Stimulated activated naive CD8-positive, alpha-beta T cell treated with anti-CD3 and anti-CD28 coated beads, Interleukin-15, Interleukin-2, amounts not matched to agents 100 U/mL and 50 U/mL, for 24 hours (primary cell): ENCODE results near the gene LHFPL4.
"Not testable (repeated sequence)": the region's sequence is repeated elsewhere in the genome, so short reads cannot be mapped to it uniquely, and the experiment has no call there.

Experiments
- ATAC-seq: fragments of 150-1000 bp; cut with Tn5 transposase; one replicate; pipeline ENCODE4 v1.10.0; 2021
- DNase-seq: peaks from one replicate; pipeline ENCODE4 v3.0.0; 2021

LHFPL4 gene

DNA sequence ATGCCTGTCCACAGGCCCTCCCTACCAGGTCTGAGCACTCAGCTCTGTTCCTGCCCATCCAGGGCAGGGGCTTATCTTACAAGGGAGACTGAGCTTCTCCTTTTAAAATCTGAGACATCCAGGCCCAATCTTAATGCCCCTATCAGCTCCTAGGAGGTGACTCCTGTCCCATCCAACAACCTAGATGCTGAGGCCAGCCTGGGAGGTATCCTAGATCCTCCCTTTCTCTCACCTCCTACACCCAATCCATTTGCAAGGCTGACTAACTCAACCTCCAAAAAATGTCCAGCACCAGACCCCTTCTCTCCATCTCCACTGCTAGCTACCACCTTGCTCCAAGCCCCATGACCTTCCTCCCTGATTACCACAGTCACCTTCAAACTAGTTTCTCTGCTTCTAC is 17.4 kb downstream of the LHFPL4 start:
- DNase-seq (no peak), ATAC-seq (no peak)

DNA sequence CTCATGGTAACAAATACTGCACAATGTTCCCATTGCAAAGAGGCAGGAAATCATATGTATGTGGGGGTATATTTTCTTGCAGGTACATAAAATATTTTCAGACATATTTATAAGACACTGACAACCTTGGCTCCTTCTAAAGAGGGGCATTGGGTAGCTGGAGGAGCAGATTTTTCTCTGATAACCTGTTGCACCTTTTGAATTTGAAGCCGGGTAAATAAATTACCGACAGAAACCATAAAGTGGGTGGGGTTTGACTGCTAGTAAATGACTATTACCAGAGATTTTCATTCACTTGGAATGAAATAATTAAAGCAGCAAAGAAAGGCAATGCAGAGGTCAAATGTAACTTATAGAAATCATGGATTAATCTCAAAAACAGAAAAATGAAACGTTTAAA is 19.2 kb downstream of the LHFPL4 start:
- ATAC-seq (no peak), DNase-seq (no peak)

DNA sequence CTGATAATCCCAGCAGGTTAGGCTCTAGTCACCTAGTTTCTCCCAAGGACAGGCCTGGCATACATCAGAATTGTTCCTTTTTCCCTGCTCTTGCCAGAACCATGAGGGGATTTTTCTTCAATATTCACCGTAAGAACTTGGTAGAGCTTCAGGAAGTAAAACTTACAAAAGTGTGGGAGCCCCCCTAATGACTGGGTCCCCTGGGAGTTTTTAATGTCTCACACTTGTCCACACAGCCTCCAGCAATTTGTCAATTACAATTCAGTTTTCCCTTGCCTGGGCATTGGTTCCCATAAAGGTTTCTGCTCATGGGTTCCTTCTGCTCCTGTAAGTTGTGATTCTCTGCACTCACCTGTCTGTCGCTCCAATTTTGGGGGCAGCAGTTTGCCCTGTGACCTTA is 28.5 kb downstream of the LHFPL4 start:
- no peak for ATAC-seq
- DNase-seq: no peak

DNA sequence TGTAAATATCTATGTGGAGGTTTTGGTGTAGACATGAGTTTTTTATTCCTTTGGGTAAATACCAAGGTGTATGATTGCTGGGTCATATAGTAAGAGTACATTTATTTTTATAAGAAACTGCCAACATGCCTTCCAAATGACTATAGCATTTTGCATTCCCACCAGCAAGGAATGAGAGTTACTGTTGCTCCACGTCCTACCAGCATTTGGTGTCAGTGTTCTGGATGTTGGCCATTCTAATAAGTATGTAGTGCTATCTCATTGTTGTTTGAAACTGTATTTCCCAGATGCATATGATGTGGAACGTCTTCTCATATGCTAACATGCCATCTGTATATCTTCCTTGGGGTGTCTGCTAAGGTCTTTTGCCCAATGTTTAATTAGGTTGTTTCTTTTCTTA is 38.7 kb downstream of the LHFPL4 start:
- ATAC-seq (no peak), DNase-seq (no peak)

DNA sequence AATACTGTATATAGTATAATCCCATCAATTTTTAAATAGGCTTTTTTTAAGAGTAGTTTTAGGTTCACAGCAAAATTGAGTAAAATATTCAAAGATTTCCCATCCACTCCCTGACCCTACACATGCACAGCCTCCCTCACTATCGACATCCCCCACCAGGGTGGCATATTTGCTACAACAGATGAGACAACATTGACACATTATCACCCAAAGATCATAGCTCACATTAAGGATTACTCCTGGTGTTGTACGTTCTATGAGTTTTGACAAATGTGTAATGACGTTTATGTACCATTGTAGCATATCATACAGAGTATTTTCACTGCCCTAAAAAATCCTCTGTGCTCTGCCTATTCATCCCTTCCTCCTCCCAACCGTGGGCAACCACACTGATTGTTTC is 39.3 kb downstream of the LHFPL4 start:
- DNase-seq (no peak), ATAC-seq (no peak)

DNA sequence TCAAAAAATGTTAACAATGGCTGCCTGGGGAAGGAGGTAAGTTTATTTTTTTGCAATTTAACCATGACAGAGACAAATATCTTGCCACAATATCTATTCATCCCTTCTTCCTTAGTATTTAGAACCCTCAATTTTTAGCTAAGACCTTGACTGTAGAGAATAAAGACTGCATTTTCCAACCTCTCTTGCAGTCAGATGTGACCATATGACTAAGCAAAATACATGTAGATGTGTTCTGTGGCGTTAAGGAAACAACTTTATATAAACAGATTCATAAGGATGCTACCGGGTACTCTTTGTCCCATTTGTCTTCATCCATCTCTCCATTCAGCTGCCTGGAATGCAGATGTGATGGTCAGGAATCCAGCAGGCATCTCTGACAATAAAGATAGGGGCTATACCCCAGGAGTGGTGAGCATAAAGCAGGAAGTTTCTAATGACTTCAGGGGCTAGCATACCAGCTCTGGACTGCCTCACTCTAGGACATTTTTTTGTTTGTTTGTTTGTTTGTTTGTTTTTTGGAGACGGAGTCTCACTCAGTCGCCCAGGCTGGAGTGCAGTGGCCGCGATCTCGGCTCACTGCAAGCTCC is 41.1 kb downstream of the LHFPL4 start:
- no peak for ATAC-seq
- no peak for DNase-seq

DNA sequence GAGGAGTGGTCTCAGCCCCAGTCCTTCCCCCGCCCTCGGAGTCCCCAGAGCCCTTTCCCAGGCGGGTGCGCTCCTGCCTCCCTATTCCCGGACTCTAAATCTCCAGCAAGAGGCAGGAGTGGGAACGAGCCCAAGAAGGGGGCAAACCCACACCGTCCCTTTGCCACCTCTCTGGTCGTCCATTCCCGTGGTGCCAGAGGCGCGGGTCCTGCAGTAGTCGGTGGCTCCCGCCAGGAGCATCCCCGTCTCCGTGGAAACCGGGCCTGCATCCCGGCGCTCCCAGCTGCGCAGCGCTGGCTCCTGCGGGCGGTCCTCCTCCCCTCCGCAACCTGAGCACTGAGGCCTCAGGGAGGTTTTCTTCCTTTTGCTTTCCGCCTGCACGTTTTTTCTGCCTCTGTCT is 44.8 kb downstream of the LHFPL4 start:
- DNase-seq: no peak

DNA sequence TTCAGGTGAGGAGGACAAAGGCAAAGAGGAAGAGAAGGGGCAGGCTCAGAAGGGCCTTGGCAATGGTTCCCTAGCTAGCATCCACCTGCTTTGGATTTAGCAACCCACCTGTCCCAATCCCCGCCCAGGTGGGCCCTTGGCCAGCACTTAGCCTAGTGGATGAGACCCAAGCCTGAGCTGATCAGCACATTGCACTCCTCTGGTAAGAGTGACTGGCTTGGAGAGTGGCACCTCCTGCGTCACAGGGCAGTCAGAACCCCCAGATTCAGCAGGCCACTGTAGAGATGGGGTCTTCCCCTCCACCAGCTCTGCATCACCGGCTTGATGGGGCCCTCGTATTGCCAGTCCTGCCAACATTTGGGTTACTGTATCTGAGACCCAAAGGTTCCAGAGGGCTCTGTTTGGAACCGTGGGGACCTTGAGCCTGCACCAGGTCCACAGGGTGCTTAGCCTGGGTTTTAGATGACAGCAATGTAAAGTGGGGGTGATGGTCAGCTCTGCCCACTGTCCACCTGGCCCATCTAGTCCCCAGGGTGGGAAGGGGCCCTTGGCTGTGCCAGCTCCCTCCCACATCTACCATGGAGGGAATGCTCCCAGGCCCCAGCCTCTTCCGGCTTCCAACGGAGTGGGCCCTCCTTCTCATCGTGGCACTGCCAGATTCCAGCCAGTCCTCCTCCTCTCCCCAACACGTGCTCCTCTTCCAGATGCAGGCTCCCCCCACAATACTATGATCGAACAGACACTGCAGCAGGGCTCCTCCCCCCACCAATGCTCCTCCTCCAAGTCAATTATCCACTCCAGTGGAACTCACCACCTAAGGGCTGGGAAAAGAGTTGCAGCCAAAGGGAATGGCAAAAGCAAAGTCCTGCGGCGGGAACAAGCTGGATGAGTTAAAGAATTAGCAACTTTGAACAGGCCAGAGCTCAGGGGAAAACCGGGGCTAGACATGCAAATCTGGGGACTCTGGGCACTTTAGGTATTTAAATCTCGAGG is 45.7 kb downstream of the LHFPL4 start:
- DNase-seq (no peak), ATAC-seq (no peak)

More for the DNA sequence above, 44.8 kb downstream of the LHFPL4 start:
- ATAC-seq: no peak

DNA sequence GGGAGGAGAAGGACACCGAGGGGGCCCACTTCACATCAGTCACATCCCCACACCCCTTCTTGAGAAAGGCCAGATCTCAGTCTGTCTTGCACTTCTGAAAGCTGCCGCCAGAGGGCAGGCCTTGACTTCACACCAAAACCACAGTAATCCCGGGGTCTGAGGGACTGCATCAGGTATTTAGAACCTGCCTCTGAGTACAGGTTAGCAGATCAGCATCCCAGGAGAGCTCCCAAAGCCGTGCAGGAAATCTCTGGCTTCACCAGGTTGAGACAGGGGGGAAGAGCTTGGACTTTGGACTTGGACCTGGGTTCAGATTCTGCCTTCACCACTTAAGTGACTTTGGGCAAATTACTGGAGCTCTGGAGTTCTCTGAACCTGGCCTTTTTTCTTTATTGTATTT is 50.3 kb downstream of the LHFPL4 start:
- DNase-seq (peak; percentile 78), ATAC-seq (no peak)

DNA sequence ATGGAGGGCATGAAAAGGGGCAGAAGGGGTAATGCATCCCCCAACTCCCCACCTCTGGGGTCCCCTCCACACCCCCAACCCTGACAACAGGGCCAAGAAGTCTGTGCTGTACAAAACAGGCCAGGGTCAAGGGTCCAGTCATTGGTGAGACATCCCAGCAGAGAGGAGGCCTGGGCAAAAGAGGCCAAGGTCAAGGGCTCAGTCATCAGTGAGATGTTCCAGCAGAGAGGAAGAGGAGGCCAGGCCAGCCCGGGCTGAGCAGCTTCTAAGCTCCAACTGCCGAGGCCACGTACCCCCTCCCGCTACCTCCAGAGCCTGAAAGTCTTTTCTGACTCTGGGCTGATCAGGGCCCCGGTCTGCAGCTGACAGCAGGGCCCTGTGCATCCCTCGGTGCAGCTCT is 52.4 kb downstream of the LHFPL4 start:
- ATAC-seq (no peak), DNase-seq (no peak)

DNA sequence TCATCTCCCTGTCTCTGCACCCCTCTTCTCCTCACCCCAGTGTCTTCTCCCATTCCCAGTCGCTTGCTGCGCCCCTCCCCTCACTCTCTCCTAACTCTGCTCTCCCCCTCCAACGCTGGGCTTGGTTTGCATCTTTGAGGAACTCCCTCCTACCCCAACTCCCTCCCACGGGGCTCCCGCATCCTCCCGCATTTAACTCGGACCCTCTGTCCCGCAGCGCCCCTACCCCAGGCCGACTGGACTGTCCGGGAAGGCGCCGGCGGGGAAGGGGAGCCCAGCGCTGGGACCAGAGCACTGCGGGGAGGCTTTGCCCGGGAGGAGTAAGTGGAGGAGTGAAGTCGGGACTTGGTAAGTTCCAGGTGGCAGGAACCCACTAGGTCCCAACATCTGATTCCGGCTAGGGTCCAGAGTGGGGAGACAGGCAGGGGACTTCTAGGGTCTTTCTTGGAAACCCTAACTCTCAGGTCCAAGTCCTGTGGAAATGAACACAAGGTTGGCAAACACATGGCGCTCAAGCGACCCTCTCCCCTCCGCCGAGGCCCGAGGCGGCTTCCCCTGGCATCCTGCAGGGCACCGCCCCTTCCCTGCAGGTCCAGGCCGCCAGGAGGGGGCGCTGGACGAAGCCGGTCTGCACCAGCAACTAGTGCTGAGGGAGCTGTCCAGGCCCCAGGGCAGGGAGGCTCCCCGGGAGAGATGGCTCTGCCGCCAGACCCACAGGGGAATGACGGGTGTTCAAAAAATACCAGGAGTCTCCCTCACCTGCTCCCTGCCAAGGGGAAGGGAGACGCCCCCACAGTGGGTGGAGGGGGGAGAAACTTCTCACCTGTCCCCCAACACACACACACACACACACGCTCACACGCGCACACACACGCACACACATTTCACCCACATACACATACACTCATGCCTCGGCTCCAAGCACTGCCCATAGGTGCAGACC is 53.2 kb downstream of the LHFPL4 start:
- ATAC-seq (peak; percentile 75), DNase-seq (peak; percentile 84)

DNA sequence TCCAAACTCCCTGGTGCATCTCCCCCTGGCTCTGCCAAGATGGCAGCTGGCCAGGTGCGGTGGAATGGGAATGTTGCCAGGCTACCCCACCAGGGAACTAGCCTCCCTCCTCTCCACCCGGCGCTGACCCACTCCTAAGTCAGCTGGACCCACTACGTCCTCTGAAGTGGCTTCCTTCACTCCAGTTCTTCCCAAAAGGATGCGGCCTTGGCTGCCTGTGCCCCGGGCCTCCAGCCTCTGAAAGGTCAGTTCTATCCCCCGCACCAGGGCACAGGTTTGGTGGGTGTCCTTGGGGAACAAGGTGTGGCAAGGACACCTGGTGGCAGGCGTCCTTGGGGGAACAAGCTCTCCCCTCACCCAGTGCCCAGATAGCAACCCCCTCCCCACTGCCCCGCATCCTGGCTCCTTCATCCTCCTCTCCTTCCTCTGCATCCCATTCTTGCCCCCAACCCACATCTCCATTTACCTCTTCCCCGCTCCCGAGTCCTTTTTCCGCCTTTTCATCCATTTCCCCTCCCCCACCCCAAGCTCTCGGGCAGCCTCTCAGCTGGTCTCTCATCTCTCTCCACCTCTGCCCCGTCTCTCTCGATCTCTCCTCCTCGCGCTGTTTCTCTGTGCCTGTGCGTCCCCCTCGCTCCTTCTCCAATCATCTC is 54.0 kb downstream of the LHFPL4 start:
- no peak for ATAC-seq
- no peak for DNase-seq

DNA sequence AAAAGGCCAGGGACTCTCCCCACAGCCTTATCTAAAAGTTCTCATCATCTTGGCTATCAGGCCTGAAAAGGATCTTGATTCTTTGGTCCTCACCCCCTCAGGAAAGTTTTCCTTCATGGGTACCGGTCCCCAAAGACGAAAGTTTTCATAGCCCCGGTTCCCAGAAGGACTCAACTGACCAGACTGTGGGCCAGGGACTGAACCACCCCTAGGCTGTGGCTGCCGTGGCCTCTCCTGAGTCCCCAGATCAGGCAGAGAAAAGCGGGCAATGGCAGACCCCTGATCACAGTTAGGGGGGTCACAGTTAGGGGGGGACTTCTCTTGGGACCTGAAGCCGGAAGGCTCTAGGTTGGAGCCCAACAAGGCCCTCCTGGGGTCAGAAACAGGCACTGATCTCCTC is 54.8 kb downstream of the LHFPL4 start:
- ATAC-seq (no peak), DNase-seq (no peak)

DNA sequence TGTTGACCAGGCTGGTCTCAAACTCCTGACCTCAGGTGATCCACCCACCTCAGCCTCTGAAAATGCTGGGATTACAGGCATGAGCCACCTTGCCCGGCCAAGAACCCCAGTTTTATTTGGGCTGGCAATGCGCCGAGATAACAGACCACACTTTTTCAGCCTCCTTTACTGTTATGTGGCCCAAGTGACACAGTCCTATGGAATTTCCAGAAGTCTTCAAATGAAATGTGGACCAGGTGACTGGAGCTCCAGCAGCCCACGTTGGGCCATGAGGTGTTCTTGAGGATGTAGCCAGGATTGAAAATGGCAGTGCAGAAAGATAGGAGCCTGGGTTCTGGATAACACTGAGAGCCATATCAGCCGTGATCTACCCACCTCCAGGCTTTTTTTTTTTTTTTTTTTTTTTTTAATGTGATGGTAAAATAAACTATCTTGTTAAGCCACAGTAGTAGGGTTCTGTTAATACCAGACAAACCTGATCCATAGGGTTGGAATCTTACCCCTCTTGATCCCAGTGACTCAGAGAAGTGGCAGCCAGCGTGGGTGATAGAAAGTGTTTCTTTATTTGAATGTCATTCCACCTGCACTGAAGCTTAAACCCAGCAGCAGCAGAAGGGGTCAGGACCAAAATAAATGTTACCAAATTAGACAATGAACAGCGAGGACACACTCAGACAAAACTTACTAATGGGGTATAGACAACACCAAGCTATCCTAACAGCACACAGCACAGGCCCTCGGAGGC is 55.6 kb downstream of the LHFPL4 start:
- ATAC-seq (no peak), DNase-seq (no peak)

DNA sequence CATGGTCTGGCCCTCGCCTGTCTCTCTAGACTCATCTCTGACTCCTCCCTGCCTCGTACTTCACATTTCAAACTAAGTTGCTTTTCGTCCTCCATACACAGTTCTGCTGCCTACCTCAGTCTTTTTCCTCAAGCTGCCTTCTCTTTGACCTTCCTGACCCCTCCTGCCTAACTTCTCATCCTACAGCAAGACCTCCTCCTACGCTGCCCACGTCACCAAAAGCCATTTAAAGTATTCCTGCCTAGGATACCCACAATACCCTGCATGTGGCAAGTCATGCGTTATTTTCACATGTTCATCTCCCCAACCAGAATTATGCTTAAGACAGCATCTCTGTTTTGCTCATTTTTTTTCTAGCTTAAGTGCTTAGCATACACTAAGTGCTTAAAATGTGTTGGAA is 56.7 kb downstream of the LHFPL4 start:
- no peak for DNase-seq
- no peak for ATAC-seq

DNA sequence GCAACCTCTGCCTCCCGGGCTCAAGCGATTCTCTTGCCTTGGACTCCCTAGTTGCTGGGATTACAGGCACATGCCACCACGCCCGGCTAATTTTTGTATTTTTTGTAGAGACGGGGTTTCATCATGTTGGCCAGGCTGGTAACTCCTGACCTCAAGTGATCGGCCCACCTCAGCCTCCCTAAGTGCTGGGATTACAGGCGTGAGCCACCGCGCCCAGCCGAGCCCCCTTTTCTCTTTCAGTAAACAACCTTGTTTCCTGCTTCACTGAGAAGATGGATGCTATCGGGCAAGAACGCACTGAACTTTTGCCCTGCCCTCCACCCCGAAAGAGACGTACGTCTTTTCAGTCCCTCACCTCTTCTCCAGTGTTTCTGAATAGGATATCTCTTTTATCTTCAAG is 59.6 kb downstream of the LHFPL4 start:
- ATAC-seq, DNase-seq: not testable (repeated sequence)

DNA sequence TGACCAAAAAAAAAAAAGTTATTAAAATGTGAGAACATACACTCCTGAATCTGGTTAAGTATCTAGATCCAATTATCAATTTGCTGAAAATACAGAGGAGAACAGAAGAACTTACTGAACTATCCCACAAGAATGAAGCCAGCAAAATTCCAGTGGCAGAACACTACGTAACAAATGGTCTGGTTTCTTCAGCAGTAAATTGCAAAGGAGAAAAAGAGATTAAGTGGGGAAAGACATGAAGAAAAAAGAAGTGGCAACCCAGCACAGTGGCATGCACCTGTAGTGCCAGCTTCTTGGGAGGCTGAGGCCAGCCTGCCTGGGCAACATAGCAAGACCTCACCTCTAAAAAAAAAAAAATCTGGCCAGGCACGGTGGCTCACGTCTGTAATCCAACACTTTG is 62.1 kb downstream of the LHFPL4 start:
- DNase-seq: no peak
- ATAC-seq: no peak

DNA sequence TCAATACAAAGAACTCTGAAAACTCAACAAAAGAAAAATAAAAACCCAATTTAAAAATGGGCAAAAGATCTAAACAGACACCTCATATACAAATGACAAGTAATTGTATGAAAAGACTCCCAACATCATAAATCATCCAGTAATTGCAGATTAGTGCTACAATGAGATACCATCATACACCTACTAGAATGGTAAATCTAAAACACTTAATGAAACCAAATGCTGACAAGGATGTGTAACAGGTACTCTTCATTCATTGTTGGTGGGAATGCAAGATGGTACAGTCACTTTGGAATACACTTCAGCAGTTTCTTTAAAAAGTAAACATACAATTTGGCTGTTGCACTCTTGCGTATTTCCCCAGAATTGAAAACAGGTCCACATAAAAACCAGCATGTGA is 68.4 kb downstream of the LHFPL4 start:
- no peak for ATAC-seq
- no peak for DNase-seq

DNA sequence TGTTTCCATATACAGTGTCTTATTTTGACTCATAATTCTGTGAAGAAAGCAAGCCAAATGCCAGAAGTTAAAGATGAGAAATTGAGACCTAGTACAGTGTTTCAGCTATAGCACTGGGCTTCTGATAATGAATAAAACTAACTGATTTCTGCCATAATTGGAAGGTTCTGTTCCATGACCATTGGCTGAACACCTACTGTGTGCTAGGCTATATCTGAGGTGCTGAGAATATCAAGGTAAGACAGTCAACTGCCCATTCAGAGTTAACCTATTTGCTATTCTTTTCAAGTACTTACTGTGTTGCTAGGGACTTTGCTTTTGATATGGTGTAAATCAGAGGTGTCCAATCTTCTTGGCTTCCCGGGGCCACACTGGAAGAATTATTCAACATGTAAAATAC is 73.4 kb downstream of the LHFPL4 start:
- ATAC-seq (no peak), DNase-seq (no peak)

DNA sequence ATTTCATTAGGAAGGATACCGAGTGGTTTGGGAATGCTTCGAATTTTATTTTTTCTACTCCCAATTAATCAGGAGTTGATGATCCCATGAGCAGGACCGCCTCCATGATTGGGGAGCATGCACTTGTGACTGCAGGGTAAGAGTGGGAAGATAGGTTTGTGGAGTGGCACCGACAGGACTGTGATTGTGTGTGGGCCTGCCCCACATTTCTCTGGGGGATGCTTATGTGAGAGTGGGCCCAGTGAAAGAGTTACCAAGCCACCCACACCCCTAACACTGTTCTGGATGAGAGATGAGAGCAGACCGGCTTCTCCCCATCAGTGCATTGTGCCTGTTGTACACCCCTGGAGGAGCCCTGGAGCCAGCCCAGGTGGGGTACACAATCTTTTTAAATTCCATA is 76.7 kb downstream of the LHFPL4 start:
- DNase-seq (no peak), ATAC-seq (no peak)

DNA sequence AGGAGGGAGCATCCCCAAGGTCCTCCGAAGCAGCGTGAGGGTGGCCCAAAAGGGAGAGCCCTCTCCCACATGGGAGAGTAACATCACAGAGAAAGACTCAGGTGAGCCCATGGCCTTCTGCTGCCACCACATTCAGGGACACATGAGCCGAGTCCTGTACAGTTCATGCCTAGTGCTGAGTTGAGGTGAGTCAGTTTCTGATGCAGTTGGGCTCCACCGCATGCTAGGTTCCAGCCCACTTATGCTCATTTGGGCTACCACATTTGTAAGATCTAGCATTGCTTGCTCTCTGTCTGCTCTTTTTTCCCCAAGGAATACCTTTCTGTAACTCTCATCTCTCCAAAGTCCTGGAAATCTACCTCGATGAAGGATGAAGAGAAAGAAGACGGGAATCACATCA is 79.1 kb downstream of the LHFPL4 start:
- DNase-seq (no peak), ATAC-seq (no peak)
